OCI-LY3 (cell line): Measurements from ENCODE around the gene LINGO3.
A peak's percentile ranks its signal among the peaks of the same experiment; 100 is the strongest.

Experiments
- H2AFZ ChIP-seq: fragments of 200-600, 300-600 bp; shearing (Covaris generic); 2 replicates; pipeline ENCODE4 v1.6.0; 2014; ENCODE audit warnings: antibody characterized with exemption, low read depth, low read length
- H3K27ac ChIP-seq: fragments of 200-600, 300-600 bp; sonication (generic); 2 replicates; pipeline ENCODE4 v1.5.1; 2014; ENCODE audit warnings: mild to moderate bottlenecking, low read length, moderate library complexity, mixed read lengths
- H3K27me3 ChIP-seq: fragments of 200-600, 300-600 bp; sonication (generic); 2 replicates; pipeline ENCODE4 v1.6.1; 2014; ENCODE audit warnings: low read depth, low read length, mixed read lengths
- H3K36me3 ChIP-seq: fragments of 200-600, 300-600 bp; sonication (generic); replicated peaks from 2 replicates; pipeline ENCODE3; 2014; ENCODE audit warnings: low read depth, low read length, mixed read lengths
- H3K4me1 ChIP-seq: fragments of 300-600, 200-600 bp; sonication (generic); 2 replicates; pipeline ENCODE4 v1.6.1; 2014; ENCODE audit warnings: low read length, mixed read lengths
- H3K4me2 ChIP-seq: fragments of 200-600, 300-600 bp; sonication (generic); 2 replicates; pipeline ENCODE4 v1.6.1; 2014; ENCODE audit warnings: low read length, mixed read lengths
- H3K4me3 ChIP-seq: fragments of 300-600, 200-600 bp; sonication (generic); 2 replicates; pipeline ENCODE4 v1.5.1; 2014; ENCODE audit warnings: antibody characterized with exemption, mild to moderate bottlenecking, low read length, moderate library complexity
- H3K79me2 ChIP-seq: fragments of 300-600, 200-600 bp; shearing (Covaris generic); 2 replicates; pipeline ENCODE4 v1.6.1; 2014; ENCODE audit warnings: mild to moderate bottlenecking, low read length, mixed read lengths
- H3K9ac ChIP-seq: fragments of 300-600, 200-600 bp; shearing (Covaris generic); 2 replicates; pipeline ENCODE4 v1.6.0; 2014; ENCODE audit warnings: mild to moderate bottlenecking, low read length, moderate library complexity
- H3K9me3 ChIP-seq: fragments of 200-600, 300-600 bp; shearing (Covaris generic); 2 replicates; pipeline ENCODE4 v1.6.1; 2014; ENCODE audit warnings: low read length, mixed read lengths; ENCODE audit not compliant: insufficient read depth
- H4K20me1 ChIP-seq: fragments of 200-600, 300-600 bp; sonication (generic); 2 replicates; pipeline ENCODE4 v1.6.1; 2016; ENCODE audit warnings: low read length, mixed read lengths; ENCODE audit not compliant: insufficient read depth
- CTCF ChIP-seq: fragments of 200-600, 300-600 bp; sonication (generic); IDR thresholded peaks from 2 replicates; pipeline ENCODE4 v1.5.1; 2014; ENCODE audit warnings: antibody characterized with exemption, low read length, low read depth
- EZH2phosphoT487 ChIP-seq: fragments of 200-600 bp; shearing (Covaris generic); IDR thresholded peaks from 2 replicates; pipeline ENCODE4 v1.6.1; 2018; ENCODE audit warnings: antibody characterized with exemption, mixed run types, low read depth

LINGO3 gene

GRCh38 chr19:2291185-2291751, 16.7 kb downstream of the LINGO3 start:
- no peak overlapping the region for H3K9ac ChIP-seq
- H2AFZ ChIP-seq = no peak overlapping the region
- TF ChIP-seq CTCF (no peak), EZH2phosphoT487 (no peak)
- no peaks in the 10 kb centered on the region for H3K9me3 ChIP-seq
- H4K20me1 ChIP-seq = no peaks in the 10 kb centered on the region
- peaks cover 26% of the 10 kb centered on the region for H3K27me3 ChIP-seq
- no peak overlapping the region for H3K27ac ChIP-seq
- no peaks in the 10 kb centered on the region for H3K36me3 ChIP-seq
- H3K79me2 ChIP-seq = no peaks in the 10 kb centered on the region
- H3K4me2 ChIP-seq = no peak overlapping the region
- no peak overlapping the region for H3K4me3 ChIP-seq
- peaks cover 18% of the 10 kb centered on the region for H3K4me1 ChIP-seq

GRCh38 chr19:2290441-2291184, 17.3 kb downstream of the LINGO3 start:
- Histone ChIP-seq H3K79me2 (no peaks in the 10 kb centered on the region), H2AFZ (no peak overlapping the region), H3K27me3 (peaks cover 26% of the 10 kb centered on the region), H3K27ac (no peak overlapping the region), H3K9me3 (no peaks in the 10 kb centered on the region), H3K4me1 (peaks cover 22% of the 10 kb centered on the region), H3K4me3 (0 out of 2 replicates have a peak overlapping the region, but pooled peaks have one; percentile 77), H4K20me1 (no peaks in the 10 kb centered on the region), H3K9ac (no peak overlapping the region), H3K4me2 (peak overlapping the region; percentile 97; the same call in 1 of the 2 replicates), H3K36me3 (no peaks in the 10 kb centered on the region)
- TF ChIP-seq EZH2phosphoT487 = no peak
- TF ChIP-seq CTCF = no peak

GRCh38 chr19:2289714-2290435, 18.1 kb downstream of the LINGO3 start:
- Histone ChIP-seq H4K20me1 (no peaks in the 10 kb centered on the region), H3K9ac (peak overlapping the region; percentile 68), H3K27ac (peak overlapping the region; percentile 50), H3K9me3 (no peaks in the 10 kb centered on the region), H2AFZ (peak overlapping the region; percentile 68), H3K4me3 (peak overlapping the region; percentile 77), H3K36me3 (no peaks in the 10 kb centered on the region), H3K79me2 (no peaks in the 10 kb centered on the region), H3K4me2 (peak overlapping the region; percentile 97), H3K4me1 (peaks cover 22% of the 10 kb centered on the region), H3K27me3 (peaks cover 26% of the 10 kb centered on the region)
- TF ChIP-seq EZH2phosphoT487 (no peak), CTCF (no peak)
